Measurements from ENCODE around the gene HOOK2. TPM values are rescaled to one million over a fixed set of nuclear protein-coding genes. Genes with fewer than 3 reads are reported as not detected.

Gene HOOK2
- total and polyA plus RNA-seq, 2 of the 4 experiments (the other 2 are of a cell fraction): 7.5 to 21.6 TPM

DNA sequence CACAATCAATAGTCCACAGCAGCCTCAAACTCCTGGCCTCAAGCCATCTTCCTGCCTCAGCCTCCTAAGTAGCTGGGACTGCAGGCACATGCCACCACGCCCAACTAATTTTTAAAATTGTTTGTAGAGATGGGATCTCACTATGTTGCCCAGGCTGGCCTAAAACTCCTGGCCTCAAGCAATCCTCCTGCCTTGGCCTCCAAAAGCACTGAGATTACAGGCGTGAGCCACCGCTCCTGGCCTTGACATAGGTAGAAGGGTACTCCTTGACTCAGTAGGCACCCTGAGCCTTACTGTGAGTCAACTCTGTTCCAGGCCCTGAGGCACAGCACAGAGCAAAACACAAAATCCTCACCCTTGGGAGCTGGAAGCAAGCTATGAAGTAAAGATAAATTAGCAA is 59.4 kb downstream of the HOOK2 start:
- dilution Hi-C loops (cut with HindIII; ENCODE audit: low sequenced_read_pairs, unreplicated experiment) (no loop called here), intact Hi-C loops (cut with micrococcal nuclease) (no loop called here), in situ Hi-C loops (cut with MboI; ENCODE audit: low sequenced_read_pairs) (no loop called here)
- Histone ChIP-seq H3K27ac (ENCODE audit: insufficient read depth, low read length) (no peak overlapping the region), H2BK120ac (ENCODE audit: low read depth, low read length) (no peak overlapping the region), H3K56ac (ENCODE audit: extremely low read depth, insufficient read depth, low read length) (no peak overlapping the region), H2BK15ac (ENCODE audit: low read depth, low read length) (no peak overlapping the region), H3K4me2 (ENCODE audit: low read depth, low read length) (no peak overlapping the region), H3K14ac (replicated peaks; ENCODE audit: low read depth, low read length) (no peak overlapping the region), H2AK9ac (replicated peaks; ENCODE audit: low read depth, low read length, poor library complexity) (no peak overlapping the region), H3K18ac (ENCODE audit: low read depth, low read length) (no peak overlapping the region), H3K4me1 (ENCODE audit: control insufficient read depth, insufficient read depth, low read length) (peaks cover 2% of the 10 kb centered on the region), H3K23ac (ENCODE audit: low read depth, low read length) (no peak overlapping the region), H4K91ac (ENCODE audit: insufficient read depth, low read depth, low read length) (no peak overlapping the region), H4K8ac (ENCODE audit: low read depth in 2 of 2, low read length in 2 of 2) (no peak overlapping the region), H4K5ac (ENCODE audit: low read depth, low read length) (no peak overlapping the region), H3K36me3 (ENCODE audit: control insufficient read depth, insufficient read depth, low read length) (peaks cover 54% of the 10 kb centered on the region), H2AK5ac (ENCODE audit: low read depth, low read length) (no peak overlapping the region), H3K9me3 (ENCODE audit: control insufficient read depth, insufficient read depth, low read length) (no peaks in the 10 kb centered on the region), H2BK20ac (ENCODE audit: low read depth, low read length) (no peak overlapping the region), H2AFZ (replicated peaks; ENCODE audit: low read length, poor library complexity) (no peak overlapping the region), H2BK5ac (ENCODE audit: low read depth, low read length, poor library complexity, severe bottlenecking) (no peak overlapping the region), H3K9me1 (ENCODE audit: insufficient read depth, low read length) (peaks cover 10% of the 10 kb centered on the region; the same call in 1 of the 2 replicates), H3K9ac (ENCODE audit: low read depth, low read length) (no peak overlapping the region), H3K27me3 (ENCODE audit: control insufficient read depth, insufficient read depth, low read length) (no peaks in the 10 kb centered on the region), H3K4ac (ENCODE audit: low read depth, low read length) (no peak overlapping the region), H3K4me3 (ENCODE audit: insufficient read depth, low read depth, low read length) (no peak overlapping the region), H4K20me1 (ENCODE audit: insufficient read depth, low read length) (peaks cover 21% of the 10 kb centered on the region), H3K79me1 (ENCODE audit: low read depth in 1 of 2, low read length in 2 of 2) (peaks cover 25 to 66% of the 10 kb centered on the region in 2 experiments)
- CTCF ChIA-PET: no interaction called here
- no TSS peak for BruUV-seq (replicated peaks)
- ATAC-seq (ENCODE audit: low read depth): no peak
- TF ChIP-seq MAZ (IDR thresholded peaks at IDR 0.05; ENCODE audit: borderline replicate concordance, low read depth, low read length) (no peak), POLR2A (IDR thresholded peaks at IDR 0.05; ENCODE audit: low read depth, low read length) (no peak), MXI1 (IDR thresholded peaks at IDR 0.05; ENCODE audit: borderline replicate concordance, low read depth, low read length) (no peak), MAFK (IDR thresholded peaks at IDR 0.05; ENCODE audit: low read depth, low read length) (no peak), BHLHE40 (IDR thresholded peaks at IDR 0.05; ENCODE audit: low read depth, low read length) (no peak), RAD21 (IDR thresholded peaks at IDR 0.05; ENCODE audit: low read length) (no peak), NFE2L2 (IDR thresholded peaks at IDR 0.05; ENCODE audit: low read depth, low read length) (no peak), CEBPB (IDR thresholded peaks at IDR 0.05; ENCODE audit: low read depth, low read length) (no peak), FOS (IDR thresholded peaks at IDR 0.05; ENCODE audit: low read depth, low read length) (no peak), SMC3 (IDR thresholded peaks at IDR 0.05; ENCODE audit: low read depth, low read length) (no peak), RCOR1 (IDR thresholded peaks at IDR 0.05; ENCODE audit: insufficient replicate concordance, low read length) (no peak)
- TF ChIP-seq, protein P1, sequence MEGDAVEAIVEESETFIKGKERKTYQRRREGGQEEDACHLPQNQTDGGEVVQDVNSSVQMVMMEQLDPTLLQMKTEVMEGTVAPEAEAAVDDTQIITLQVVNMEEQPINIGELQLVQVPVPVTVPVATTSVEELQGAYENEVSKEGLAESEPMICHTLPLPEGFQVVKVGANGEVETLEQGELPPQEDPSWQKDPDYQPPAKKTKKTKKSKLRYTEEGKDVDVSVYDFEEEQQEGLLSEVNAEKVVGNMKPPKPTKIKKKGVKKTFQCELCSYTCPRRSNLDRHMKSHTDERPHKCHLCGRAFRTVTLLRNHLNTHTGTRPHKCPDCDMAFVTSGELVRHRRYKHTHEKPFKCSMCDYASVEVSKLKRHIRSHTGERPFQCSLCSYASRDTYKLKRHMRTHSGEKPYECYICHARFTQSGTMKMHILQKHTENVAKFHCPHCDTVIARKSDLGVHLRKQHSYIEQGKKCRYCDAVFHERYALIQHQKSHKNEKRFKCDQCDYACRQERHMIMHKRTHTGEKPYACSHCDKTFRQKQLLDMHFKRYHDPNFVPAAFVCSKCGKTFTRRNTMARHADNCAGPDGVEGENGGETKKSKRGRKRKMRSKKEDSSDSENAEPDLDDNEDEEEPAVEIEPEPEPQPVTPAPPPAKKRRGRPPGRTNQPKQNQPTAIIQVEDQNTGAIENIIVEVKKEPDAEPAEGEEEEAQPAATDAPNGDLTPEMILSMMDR (conservative IDR thresholded peaks at IDR 0.05; ENCODE audit: low read depth, low read length): no peak
- TF ChIP-seq, protein P2, sequence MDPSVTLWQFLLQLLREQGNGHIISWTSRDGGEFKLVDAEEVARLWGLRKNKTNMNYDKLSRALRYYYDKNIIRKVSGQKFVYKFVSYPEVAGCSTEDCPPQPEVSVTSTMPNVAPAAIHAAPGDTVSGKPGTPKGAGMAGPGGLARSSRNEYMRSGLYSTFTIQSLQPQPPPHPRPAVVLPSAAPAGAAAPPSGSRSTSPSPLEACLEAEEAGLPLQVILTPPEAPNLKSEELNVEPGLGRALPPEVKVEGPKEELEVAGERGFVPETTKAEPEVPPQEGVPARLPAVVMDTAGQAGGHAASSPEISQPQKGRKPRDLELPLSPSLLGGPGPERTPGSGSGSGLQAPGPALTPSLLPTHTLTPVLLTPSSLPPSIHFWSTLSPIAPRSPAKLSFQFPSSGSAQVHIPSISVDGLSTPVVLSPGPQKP (IDR thresholded peaks at IDR 0.05; ENCODE audit: borderline replicate concordance, low read depth, low read length): no peak
- TF ChIP-seq, protein P3, sequence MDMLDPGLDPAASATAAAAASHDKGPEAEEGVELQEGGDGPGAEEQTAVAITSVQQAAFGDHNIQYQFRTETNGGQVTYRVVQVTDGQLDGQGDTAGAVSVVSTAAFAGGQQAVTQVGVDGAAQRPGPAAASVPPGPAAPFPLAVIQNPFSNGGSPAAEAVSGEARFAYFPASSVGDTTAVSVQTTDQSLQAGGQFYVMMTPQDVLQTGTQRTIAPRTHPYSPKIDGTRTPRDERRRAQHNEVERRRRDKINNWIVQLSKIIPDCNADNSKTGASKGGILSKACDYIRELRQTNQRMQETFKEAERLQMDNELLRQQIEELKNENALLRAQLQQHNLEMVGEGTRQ (IDR thresholded peaks at IDR 0.05; ENCODE audit: low read depth, low read length): no peak
- WGBS, 2 experiments (ENCODE audit: extremely low coverage in 2 of 2, insufficient read length in 1 of 2): 100% methylated on average over 1 of the region's 3 CpGs; no CpG with 5 or more reads in 1 of the 2 experiments
- DNase-seq: no peak
- POLR2A ChIA-PET (ENCODE audit: unreplicated experiment): interaction anchor here (0.6 kb wide), 1 partner anchor 223 kb away, joined by 9 read pairs; no protein-coding TSS in a partner anchor
